RWPE2 (cell line): ENCODE measurements around the gene SPPL3.

Experiments
- ATAC-seq: fragments of 200-7000 bp; cut with Tn5 transposase; 3 replicates; pipeline ENCODE4 v1.9.1; 2021; ENCODE audit warnings: low read depth
- DNase-seq: peaks from one replicate; pipeline ENCODE4 v3.0.0-alpha.2; 2020; ENCODE audit warnings: low spot score
- H3K27ac ChIP-seq: fragments of 450-650 bp; 2 replicates; pipeline ENCODE4 v1.5.1; 2017; ENCODE audit warnings: mild to moderate bottlenecking; ENCODE audit not compliant: poor library complexity, severe bottlenecking
- H3K27me3 ChIP-seq: fragments of 250-450 bp; sonication (Bioruptor Pico); 2 replicates; pipeline ENCODE4 v1.5.1; 2021; ENCODE audit warnings: mild to moderate bottlenecking, moderate library complexity; ENCODE audit not compliant: insufficient read depth, poor library complexity, severe bottlenecking
- H3K36me3 ChIP-seq: fragments of 250-450 bp; sonication (Bioruptor Pico); 2 replicates; pipeline ENCODE4 v1.5.1; 2020; ENCODE audit warnings: low read depth, mild to moderate bottlenecking, moderate library complexity
- H3K4me1 ChIP-seq: fragments of 250-450 bp; sonication (Bioruptor Pico); 2 replicates; pipeline ENCODE4 v1.5.1; 2021; ENCODE audit warnings: mild to moderate bottlenecking, moderate library complexity; ENCODE audit not compliant: insufficient read depth, poor library complexity, severe bottlenecking
- H3K4me3 ChIP-seq: fragments of 250-450 bp; sonication (Bioruptor Pico); 2 replicates; pipeline ENCODE4 v1.5.1; 2021; ENCODE audit warnings: mild to moderate bottlenecking, moderate library complexity; ENCODE audit not compliant: severe bottlenecking
- H3K9me3 ChIP-seq: fragments of 250-450 bp; sonication (Bioruptor Pico); 2 replicates; pipeline ENCODE4 v1.5.1; 2021; ENCODE audit warnings: mild to moderate bottlenecking, moderate library complexity; ENCODE audit not compliant: severe bottlenecking
- TF ChIP-seq, protein P1 (sequence below): fragments of 450-650 bp; IDR thresholded peaks from one replicate; pipeline ENCODE4 v1.5.1; 2017; ENCODE audit warnings: mild to moderate bottlenecking, moderate library complexity; ENCODE audit not compliant: poor library complexity, severe bottlenecking

The SPPL3 gene

DNA sequence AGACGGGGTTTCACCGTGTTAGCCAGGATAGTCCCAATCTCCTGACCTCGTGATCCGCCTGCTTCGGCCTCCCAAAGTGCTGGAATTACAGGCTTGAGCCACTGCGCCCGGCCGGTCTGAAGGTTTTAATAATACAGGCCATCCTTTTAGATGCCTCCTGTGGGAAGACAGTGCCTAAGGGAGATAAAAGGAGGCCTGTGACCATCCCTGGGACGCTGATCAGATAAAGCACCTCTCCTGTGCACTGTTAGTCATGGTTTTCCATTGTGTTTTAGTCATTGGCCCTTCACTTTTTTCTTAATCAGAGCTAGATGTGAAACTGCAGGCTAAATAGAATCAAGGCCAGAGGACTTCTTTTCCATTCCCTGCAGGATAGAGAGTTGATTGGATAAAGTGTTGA is 186.1 kb downstream of the SPPL3 start:
- H3K4me1 ChIP-seq: no peaks in the 10 kb centered on the region
- H3K36me3 ChIP-seq: peaks cover 93% of the 10 kb centered on the region
- H3K4me3 ChIP-seq: no peak overlapping the region
- no peaks in the 10 kb centered on the region for H3K9me3 ChIP-seq
- no peaks in the 10 kb centered on the region for H3K27me3 ChIP-seq
- no peak for ATAC-seq
- TF ChIP-seq, protein P1, sequence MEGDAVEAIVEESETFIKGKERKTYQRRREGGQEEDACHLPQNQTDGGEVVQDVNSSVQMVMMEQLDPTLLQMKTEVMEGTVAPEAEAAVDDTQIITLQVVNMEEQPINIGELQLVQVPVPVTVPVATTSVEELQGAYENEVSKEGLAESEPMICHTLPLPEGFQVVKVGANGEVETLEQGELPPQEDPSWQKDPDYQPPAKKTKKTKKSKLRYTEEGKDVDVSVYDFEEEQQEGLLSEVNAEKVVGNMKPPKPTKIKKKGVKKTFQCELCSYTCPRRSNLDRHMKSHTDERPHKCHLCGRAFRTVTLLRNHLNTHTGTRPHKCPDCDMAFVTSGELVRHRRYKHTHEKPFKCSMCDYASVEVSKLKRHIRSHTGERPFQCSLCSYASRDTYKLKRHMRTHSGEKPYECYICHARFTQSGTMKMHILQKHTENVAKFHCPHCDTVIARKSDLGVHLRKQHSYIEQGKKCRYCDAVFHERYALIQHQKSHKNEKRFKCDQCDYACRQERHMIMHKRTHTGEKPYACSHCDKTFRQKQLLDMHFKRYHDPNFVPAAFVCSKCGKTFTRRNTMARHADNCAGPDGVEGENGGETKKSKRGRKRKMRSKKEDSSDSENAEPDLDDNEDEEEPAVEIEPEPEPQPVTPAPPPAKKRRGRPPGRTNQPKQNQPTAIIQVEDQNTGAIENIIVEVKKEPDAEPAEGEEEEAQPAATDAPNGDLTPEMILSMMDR: no peak
- no peak for DNase-seq
- no peak overlapping the region for H3K27ac ChIP-seq

DNA sequence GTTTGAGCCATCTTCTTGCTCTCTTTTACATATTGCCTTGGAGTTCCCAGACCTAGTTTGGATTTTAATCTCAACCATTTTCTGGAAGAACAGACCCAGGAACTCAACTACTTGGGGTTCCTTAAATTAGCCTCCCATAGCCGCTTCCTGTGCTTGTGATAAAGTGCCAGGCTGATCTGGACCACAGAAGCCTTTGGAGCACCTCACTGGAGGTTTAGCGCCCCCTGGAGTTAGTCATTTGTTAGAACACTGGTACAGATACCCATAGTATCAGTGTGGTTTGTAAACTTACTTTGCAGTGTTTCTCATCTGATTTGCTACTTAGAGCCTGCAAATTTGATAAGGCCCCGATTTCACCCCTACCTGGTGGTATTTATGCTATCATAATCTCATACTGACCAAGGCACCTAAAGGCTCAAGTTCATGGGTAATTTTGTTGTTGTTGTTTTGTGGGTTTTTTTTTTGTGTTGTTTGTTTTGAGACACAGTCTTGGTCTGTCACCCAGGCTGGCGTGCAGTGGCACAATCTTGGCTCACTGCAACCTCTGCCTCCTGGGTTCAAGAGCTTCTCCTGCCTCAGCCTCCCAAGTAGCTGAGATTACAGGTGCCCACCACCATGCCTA is 190.2 kb downstream of the SPPL3 start:
- TF ChIP-seq, protein P1: peak; percentile 88
- Histone ChIP-seq H3K36me3 (peaks cover 65% of the 10 kb centered on the region), H3K9me3 (no peaks in the 10 kb centered on the region), H3K27ac (no peak overlapping the region), H3K4me3 (no peak overlapping the region), H3K27me3 (no peaks in the 10 kb centered on the region), H3K4me1 (no peaks in the 10 kb centered on the region)
- DNase-seq (no peak), ATAC-seq (peak; percentile 53)

DNA sequence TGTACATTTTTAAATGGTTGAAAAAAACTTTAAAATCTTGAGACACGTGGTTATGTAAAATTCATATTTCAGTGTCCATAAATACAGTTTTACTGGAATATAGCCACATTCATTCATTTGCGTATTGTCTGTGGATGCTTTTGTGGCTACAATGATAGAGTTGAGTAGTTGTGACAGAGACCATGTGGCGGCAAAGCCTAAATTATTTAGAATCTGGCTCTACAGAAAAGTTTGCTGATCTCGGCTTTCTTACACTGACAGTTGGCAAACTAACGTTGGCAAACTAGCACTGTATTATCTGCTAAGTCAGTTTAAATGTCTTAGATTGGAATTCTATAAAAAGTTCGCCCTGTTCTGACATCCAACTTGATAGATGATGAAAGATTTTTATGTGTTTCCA is 191.5 kb downstream of the SPPL3 start:
- TF ChIP-seq, protein P1: no peak
- H3K27ac ChIP-seq: no peak overlapping the region
- H3K36me3 ChIP-seq: peaks cover 51% of the 10 kb centered on the region
- ATAC-seq: no peak
- no peak for DNase-seq
- no peaks in the 10 kb centered on the region for H3K4me1 ChIP-seq
- H3K27me3 ChIP-seq: no peaks in the 10 kb centered on the region
- H3K9me3 ChIP-seq: no peaks in the 10 kb centered on the region
- H3K4me3 ChIP-seq: no peak overlapping the region
